WTC11 (cell line): Measurements from ENCODE around the gene SLC2A11. TPM values are rescaled to one million over a fixed set of nuclear protein-coding genes. Genes with fewer than 3 reads are reported as not detected.

Experiments
- ATAC-seq: fragments of 200-7000 bp; cut with Tn5 transposase; 2 replicates; pipeline ENCODE4 v1.10.0; 2021; ENCODE audit warnings: mild to moderate bottlenecking, moderate library complexity
- CTCF ChIA-PET: fragments of 300-600 bp; sonication (Branson Sonifier 250); formaldehyde crosslinking; loops from one replicate; lab custom pipeline; 2021; ENCODE audit warnings: antibody characterized with exemption; lab: Charles Lee
- POLR2A ChIA-PET: fragments of 350-600 bp; sonication (Branson Sonifier 250); formaldehyde crosslinking; loops from one replicate; lab custom pipeline; 2021; ENCODE audit warnings: antibody characterized with exemption; lab: Charles Lee
- DNase-seq: peaks from one replicate; pipeline ENCODE4 v3.0.0; 2021; ENCODE audit warnings: low spot score
- H3K27ac Mint-ChIP-seq: 2 replicates; pipeline ENCODE4 v1.8.0; 2021; ENCODE audit warnings: mixed read lengths
- H3K27me3 Mint-ChIP-seq: 2 replicates; pipeline ENCODE4 v1.8.0; 2021; ENCODE audit warnings: low read depth, mild to moderate bottlenecking, moderate library complexity, mixed read lengths
- H3K36me3 Mint-ChIP-seq: 2 replicates; pipeline ENCODE4 v1.8.0; 2021; ENCODE audit warnings: mixed read lengths
- H3K4me1 Mint-ChIP-seq: 2 replicates; pipeline ENCODE4 v1.8.0; 2022; ENCODE audit warnings: mixed read lengths
- H3K4me3 Mint-ChIP-seq: 2 replicates; pipeline ENCODE4 v1.8.0; 2021; ENCODE audit warnings: mild to moderate bottlenecking, moderate library complexity, mixed read lengths
- H3K9me3 Mint-ChIP-seq: 2 replicates; pipeline ENCODE4 v1.8.0; 2021; ENCODE audit warnings: mixed read lengths
- AFF4 ChIP-seq: sonication (generic); formaldehyde crosslinking; IDR thresholded peaks from 2 replicates; pipeline ENCODE4 v1.8.1; 2023; ENCODE audit warnings: mild to moderate bottlenecking, missing genetic modification reagents, borderline replicate concordance
- CREM ChIP-seq: sonication (generic); formaldehyde crosslinking; IDR thresholded peaks from 2 replicates; pipeline ENCODE4 v1.8.1; 2022; ENCODE audit warnings: mild to moderate bottlenecking, missing genetic modification reagents, moderate library complexity
- FOXP1 ChIP-seq: sonication (generic); formaldehyde crosslinking; IDR thresholded peaks from 2 replicates; pipeline ENCODE4 v1.8.0; 2022; ENCODE audit warnings: missing genetic modification reagents, mild to moderate bottlenecking, moderate library complexity, borderline replicate concordance
- HMGXB4 ChIP-seq: sonication (generic); formaldehyde crosslinking; IDR thresholded peaks from 2 replicates; pipeline ENCODE4 v1.8.1; 2023; ENCODE audit warnings: mild to moderate bottlenecking, moderate library complexity, missing genetic modification reagents
- NR3C1 ChIP-seq: sonication (generic); formaldehyde crosslinking; conservative IDR thresholded peaks from 2 replicates; pipeline ENCODE4 v1.8.1; 2023; ENCODE audit warnings: low read depth, mild to moderate bottlenecking, missing genetic modification reagents
- PREB ChIP-seq: sonication (generic); formaldehyde crosslinking; IDR thresholded peaks from 2 replicates; pipeline ENCODE4 v1.8.1; 2022; ENCODE audit warnings: mild to moderate bottlenecking, missing genetic modification reagents, moderate library complexity, borderline replicate concordance
- SMAD4 ChIP-seq: sonication (generic); formaldehyde crosslinking; IDR thresholded peaks from 2 replicates; pipeline ENCODE4 v1.8.0; 2022; ENCODE audit warnings: mild to moderate bottlenecking, missing genetic modification reagents
- ZNF138 ChIP-seq: sonication (generic); formaldehyde crosslinking; conservative IDR thresholded peaks from 2 replicates; pipeline ENCODE4 v1.8.1; 2022; ENCODE audit warnings: mild to moderate bottlenecking, moderate library complexity, missing genetic modification reagents
- ZNF281 ChIP-seq: sonication (generic); formaldehyde crosslinking; IDR thresholded peaks from 2 replicates; pipeline ENCODE4 v1.8.0; 2023; ENCODE audit warnings: mild to moderate bottlenecking, missing genetic modification reagents
- ZNF416 ChIP-seq: fragments of 250-450 bp; sonication (Bioruptor Pico); IDR thresholded peaks from 2 replicates; pipeline ENCODE4 v1.9.0; 2021; ENCODE audit warnings: mild to moderate bottlenecking, inconsistent platforms
- total RNA-seq: library from RNA; stranded (reverse); gene quantifications from 3 replicates; pipeline ENCODE4 v1.2.3, GENCODE V29; 2021

The SLC2A11 gene
- total RNA-seq, 1 experiment from 2014 or later = 19.9 TPM

- peak overlapping the region; percentile 33 for H3K4me3 Mint-ChIP-seq
- CTCF ChIA-PET = interaction anchor here (0.8 to 2.6 kb wide), 3 partner anchors 13 to 245 kb away, joined by 3 to 31 read pairs (median 9); partner anchors contain the start of gene SLC2A11
Measured at GRCh38 chr22:23836692-23837495, 20.8 kb upstream of the SLC2A11 start.

GRCh38 chr22:23837496-23837859 is 20.2 kb upstream of the SLC2A11 start:
- H3K27ac Mint-ChIP-seq = 0 out of 2 replicates have a peak overlapping the region, but pooled peaks have one; percentile 49
- CTCF ChIA-PET = interaction anchor here (0.8 to 2.6 kb wide), 5 partner anchors 12 to 92 kb away, joined by 3 to 31 read pairs (median 4); partner anchors contain the start of gene SLC2A11
- POLR2A ChIA-PET = interaction anchor here (1.2 kb wide), 1 partner anchor 12 kb away, joined by 3 read pairs; no protein-coding TSS in a partner anchor
- peaks cover 20% of the 10 kb centered on the region for H3K4me1 Mint-ChIP-seq
- no peak for DNase-seq
- H3K4me3 Mint-ChIP-seq = peak overlapping the region; percentile 88
- H3K27me3 Mint-ChIP-seq = peaks cover 23% of the 10 kb centered on the region
- no peak for TF ChIP-seq AFF4
- TF ChIP-seq PREB (CRISPR knock-in tag) = no peak
- TF ChIP-seq SMAD4 = no peak
- no peak for TF ChIP-seq HMGXB4 (CRISPR knock-in tag)
- TF ChIP-seq CREM = no peak
- TF ChIP-seq ZNF138 (CRISPR knock-in tag) = no peak
- no peak for TF ChIP-seq FOXP1
- no peak for TF ChIP-seq ZNF281 (CRISPR knock-in tag)
- H3K36me3 Mint-ChIP-seq = peaks cover 3% of the 10 kb centered on the region
- no peak for ATAC-seq
- no peaks in the 10 kb centered on the region for H3K9me3 Mint-ChIP-seq

More at GRCh38 chr22:23836692-23837495, 20.8 kb upstream of the SLC2A11 start:
- Mint-ChIP-seq H3K4me1 (peaks cover 18% of the 10 kb centered on the region), H3K36me3 (peaks cover 3% of the 10 kb centered on the region), H3K27ac (0 out of 2 replicates have a peak overlapping the region, but pooled peaks have one; percentile 49), H3K9me3 (no peaks in the 10 kb centered on the region), H3K27me3 (peaks cover 23% of the 10 kb centered on the region)
- POLR2A ChIA-PET = interaction anchor here (0.8 kb wide), 1 partner anchor 13 kb away, joined by 3 read pairs; no protein-coding TSS in a partner anchor
- DNase-seq = no peak
- ATAC-seq = no peak
- TF ChIP-seq ZNF416 (CRISPR knock-in tag) = no peak
- no peak for TF ChIP-seq NR3C1 (CRISPR knock-in tag)
